Measurements from ENCODE around the gene CD46. TPM values are rescaled to one million over a fixed set of nuclear protein-coding genes. Genes with fewer than 3 reads are reported as not detected.

Gene CD46
- total and polyA plus RNA-seq, 3 donors from 2014 or later, result 80.7 to 130 (median 107) TPM

- TF ChIP-seq CTCF (IDR thresholded peaks at IDR 0.05) (no peak), POLR2A (IDR thresholded peaks at IDR 0.05) (no peak)
- no peaks in the 10 kb centered on the region for H3K27me3 ChIP-seq
- no peaks in the 10 kb centered on the region for H3K36me3 ChIP-seq (ENCODE audit: low read depth, missing control alignments)
- intact Hi-C loops (cut with DNase I; ENCODE audit: low total_unique reads), result no loop called here
- no peak overlapping the region for H3K4me3 ChIP-seq
- 55 to 61% methylated on average over 7 of the region's 7 CpGs for WGBS, 2 donors
- peaks cover 34% of the 10 kb centered on the region for H3K4me1 ChIP-seq
- no peak overlapping the region for H3K27ac ChIP-seq
- DNase-seq, result no peak
- H3K9me3 ChIP-seq, result no peaks in the 10 kb centered on the region
Observed at GRCh38 chr1:207753611-207754010, 1.8 kb downstream of the CD46 start.

GRCh38 chr1:207754011-207754410, 2.2 kb downstream of the CD46 start:
- H3K4me1 ChIP-seq, result peaks cover 34% of the 10 kb centered on the region
- no peaks in the 10 kb centered on the region for H3K36me3 ChIP-seq (ENCODE audit: low read depth, missing control alignments)
- intact Hi-C loops (cut with DNase I; ENCODE audit: low total_unique reads), result no loop called here
- no peak overlapping the region for H3K4me3 ChIP-seq
- H3K9me3 ChIP-seq, result no peaks in the 10 kb centered on the region
- no peak for DNase-seq
- no peaks in the 10 kb centered on the region for H3K27me3 ChIP-seq
- no peak for TF ChIP-seq POLR2A (IDR thresholded peaks at IDR 0.05)
- no peak for TF ChIP-seq CTCF (IDR thresholded peaks at IDR 0.05)
- H3K27ac ChIP-seq, result peak overlapping the region in 1 of 2 donors; percentile 15
- WGBS, 2 donors, result 56 to 58% methylated on average over 4 of the region's 4 CpGs

- peaks cover 34% of the 10 kb centered on the region for H3K4me1 ChIP-seq
- 53 to 67% methylated on average over 7 of the region's 7 CpGs for whole genome bisulfite sequencing, 2 donors
- no peak for DNase-seq
- no peaks in the 10 kb centered on the region for H3K27me3 ChIP-seq
- H3K9me3 ChIP-seq, result no peaks in the 10 kb centered on the region
- TF ChIP-seq CTCF (IDR thresholded peaks at IDR 0.05) (no peak), POLR2A (IDR thresholded peaks at IDR 0.05) (no peak)
- no peak overlapping the region for H3K27ac ChIP-seq
- no peaks in the 10 kb centered on the region for H3K36me3 ChIP-seq (ENCODE audit: low read depth, missing control alignments)
- intact Hi-C loops (cut with DNase I; ENCODE audit: low total_unique reads), result no loop called here
- no peak overlapping the region for H3K4me3 ChIP-seq
Observed at GRCh38 chr1:207754974-207755700, 3.3 kb downstream of the CD46 start.

- H3K4me3 ChIP-seq, result no peak overlapping the region
- DNase-seq, result no peak
- WGBS, 2 donors, result 64 to 78% methylated on average over 2 of the region's 2 CpGs
- intact Hi-C loops (cut with DNase I; ENCODE audit: low total_unique reads), result no loop called here
- H3K27ac ChIP-seq, result no peak overlapping the region
- H3K27me3 ChIP-seq, result no peaks in the 10 kb centered on the region
- peaks cover 33% of the 10 kb centered on the region for H3K4me1 ChIP-seq
- TF ChIP-seq POLR2A (IDR thresholded peaks at IDR 0.05) (no peak), CTCF (IDR thresholded peaks at IDR 0.05) (no peak)
- no peaks in the 10 kb centered on the region for H3K9me3 ChIP-seq
- no peaks in the 10 kb centered on the region for H3K36me3 ChIP-seq (ENCODE audit: low read depth, missing control alignments)
Observed at GRCh38 chr1:207755846-207756693, 4.2 kb downstream of the CD46 start.

Data from testis (tissue), 3 donors.